GM12878 (cell line): ENCODE data around the gene FFAR3. TPM values are rescaled to one million over a fixed set of nuclear protein-coding genes. Genes with fewer than 3 reads are reported as not detected.

ENCODE experiments used
- ATF7 ChIP-seq: fragments of 450-650 bp; IDR thresholded peaks from 2 replicates; pipeline ENCODE4 v1.6.1; 2016; ENCODE audit warnings: low read depth, mild to moderate bottlenecking
- CREB1 ChIP-seq: IDR thresholded peaks from 2 replicates; pipeline ENCODE4 v1.6.1; 2012; ENCODE audit warnings: low read depth, mild to moderate bottlenecking, inconsistent platforms
- ETV6 ChIP-seq, 2 experiments: fragments of 450-650 bp in 1 of 2; IDR thresholded peaks in 1 of 2; conservative IDR thresholded peaks in 1 of 2; 2 replicates each; pipeline ENCODE4 v1.6.1; 2014; ENCODE audit warnings: antibody characterized with exemption in 1 of 2, borderline replicate concordance in 1 of 2, low read depth in 1 of 2, mild to moderate bottlenecking in 1 of 2, moderate library complexity in 1 of 2
- FOS ChIP-seq: IDR thresholded peaks from 3 replicates; pipeline ENCODE4 v1.6.1; 2011; ENCODE audit warnings: borderline replicate concordance; ENCODE audit not compliant: insufficient read length; ENCODE audit errors: extremely low read depth
- FOXM1 ChIP-seq: IDR thresholded peaks from 2 replicates; pipeline ENCODE4 v1.6.1; 2012; ENCODE audit warnings: low read depth, mild to moderate bottlenecking, inconsistent platforms, low read length, moderate library complexity
- GATAD2B ChIP-seq: fragments of 450-650 bp; conservative IDR thresholded peaks from 2 replicates; pipeline ENCODE4 v1.6.1; 2017; ENCODE audit warnings: low read depth, mild to moderate bottlenecking, moderate library complexity
- HCFC1 ChIP-seq: fragments of 150-350 bp; IDR thresholded peaks from 2 replicates; pipeline ENCODE4 v1.6.1; 2014; ENCODE audit warnings: low read length
- IKZF2 ChIP-seq, 2 experiments: fragments of 450-650 bp; IDR thresholded peaks; 2 replicates each; pipeline ENCODE4 v1.6.1; 2017; ENCODE audit warnings: mild to moderate bottlenecking in 2 of 2, moderate library complexity in 2 of 2
- MTA2 ChIP-seq: fragments of 450-650 bp; IDR thresholded peaks from 2 replicates; pipeline ENCODE4 v1.6.1; 2016; ENCODE audit warnings: low read depth, mild to moderate bottlenecking, moderate library complexity
- MTA3 ChIP-seq: IDR thresholded peaks from 2 replicates; pipeline ENCODE4 v1.6.1; 2012; ENCODE audit warnings: low read length, inconsistent platforms, borderline replicate concordance
- NBN ChIP-seq: fragments of 450-650 bp; IDR thresholded peaks from 2 replicates; pipeline ENCODE4 v1.6.1; 2016
- POLR2A ChIP-seq: IDR thresholded peaks from 2 replicates; pipeline ENCODE4 v1.6.1; 2011; ENCODE audit warnings: low read depth, mild to moderate bottlenecking, low read length
- SREBF1 ChIP-seq: IDR thresholded peaks from 2 replicates; pipeline ENCODE4 v1.6.1; 2012; ENCODE audit warnings: mild to moderate bottlenecking, low read length
- STAT3 ChIP-seq: IDR thresholded peaks from 2 replicates; pipeline ENCODE4 v1.6.1; 2011; ENCODE audit warnings: low read depth, low read length, improper control_type of control experiment
- polyA plus RNA-seq, 11 experiments: library from polyadenylated mRNA; depleted of rRNA in 4 of 11; unstranded in 6 of 11; stranded (reverse) in 5 of 11; fragments of >200 nt; fragmentation: Nextera tagmentation in 4 of 11; fragmentation: Illumina TruSeq in 1 of 11; extraction: Ambion mirVana in 4 of 11; extraction: Trizol in 1 of 11; gene quantifications; 1 replicate in 1 of 11; 2 replicates in 10 of 11; pipeline versions ENCODE4 v1.2.1 to v1.2.3, GENCODE V29; 2011 to 2016; ENCODE audit warnings: inconsistent platforms in 2 of 11, missing spikeins in 2 of 11, low read depth in 1 of 11
- total RNA-seq, 4 experiments: library from RNA; depleted of rRNA in 3 of 4; stranded (reverse); fragments of >200 nt in 3 of 4; fragmentation: Illumina TruSeq in 1 of 4; extraction: Trizol in 1 of 4; gene quantifications; 2 replicates each; pipeline versions ENCODE4 v1.2.1 to v1.2.3, GENCODE V29; 2013 to 2021
- TF ChIP-seq, protein P1 (sequence below): fragments of 450-650 bp; formaldehyde crosslinking; IDR thresholded peaks from 2 replicates; pipeline ENCODE4 v1.4.0; 2022; ENCODE audit warnings: mild to moderate bottlenecking, moderate library complexity
- TF ChIP-seq, protein P2 (sequence below): fragments of 150-350 bp; IDR thresholded peaks from 2 replicates; pipeline ENCODE4 v1.6.1; 2014; ENCODE audit warnings: mild to moderate bottlenecking, low read depth, low read length
- TF ChIP-seq, protein P3 (sequence below): fragments of 450-650 bp; IDR thresholded peaks from 2 replicates; pipeline ENCODE4 v1.6.1; 2016; ENCODE audit warnings: mild to moderate bottlenecking
- TF ChIP-seq, protein P4 (sequence below): fragments of 450-650 bp; IDR thresholded peaks from 2 replicates; pipeline ENCODE4 v1.6.1; 2014; ENCODE audit warnings: mild to moderate bottlenecking
- TF ChIP-seq, protein P5 (sequence below), 3 experiments: IDR thresholded peaks in 2 of 3; conservative IDR thresholded peaks in 1 of 3; 2 replicates each; pipeline ENCODE4 v1.5.1; 2011; ENCODE audit warnings: low read depth in 3 of 3, low read length in 3 of 3, mild to moderate bottlenecking in 3 of 3, control low read depth in 2 of 3, moderate library complexity in 2 of 3, inconsistent platforms in 1 of 3, mixed read lengths in 1 of 3; ENCODE audit not compliant: control insufficient read depth in 2 of 3, insufficient read depth in 1 of 3; ENCODE audit errors: extremely low read depth in 1 of 3

The FFAR3 gene
- total and polyA plus RNA-seq, 10 of the 15 experiments (the other 5 are each of a cell fraction or from before 2014, with no cell fraction given): 0.15 to 0.18 TPM; not detected in 8

DNA sequence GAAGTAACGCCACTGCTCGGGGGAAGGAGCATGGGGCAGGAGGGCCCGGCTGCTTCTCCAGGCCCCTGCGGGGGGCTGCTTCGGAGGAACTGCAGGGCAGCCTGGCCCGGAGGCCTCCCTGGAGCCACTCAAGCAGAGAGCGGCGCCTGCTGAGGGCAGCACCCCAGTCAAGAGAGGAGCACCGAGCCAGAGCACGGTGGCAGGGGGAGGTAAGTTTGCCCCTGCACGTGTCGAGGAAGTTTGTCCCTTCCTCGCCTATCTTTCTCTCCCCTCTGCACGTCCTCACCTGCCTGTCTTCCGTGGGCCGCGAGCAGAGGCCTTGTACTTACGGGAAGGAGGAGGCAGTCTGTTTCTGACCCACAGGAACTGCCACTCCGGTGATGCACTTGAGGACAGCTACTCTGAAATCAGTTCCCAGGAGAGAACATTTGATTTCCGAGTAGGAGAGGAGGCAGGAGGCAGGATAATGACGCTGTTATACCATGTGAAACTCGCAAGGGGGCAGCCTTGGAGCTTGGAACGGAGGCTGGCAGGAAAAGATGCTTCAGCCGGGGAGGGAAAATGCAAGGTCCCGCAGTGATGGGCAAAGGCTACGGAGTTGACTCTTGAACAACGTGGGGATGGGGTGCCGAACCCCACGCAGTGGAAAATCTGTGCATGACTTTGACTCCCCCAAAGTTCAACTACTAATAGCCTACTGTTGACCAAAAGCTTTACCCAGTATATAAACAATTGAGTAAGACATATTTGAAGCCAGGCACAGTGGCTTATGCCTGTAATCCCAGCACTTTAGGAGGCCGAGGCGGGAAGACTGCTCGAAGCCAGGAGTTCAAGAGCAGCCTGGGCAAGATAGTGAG lies 5.6 kb upstream of the FFAR3 start (continued):
- peak; percentile 67; the same call in 1 of the 2 replicates for TF ChIP-seq FOXM1
- TF ChIP-seq ETV6 (conservative IDR thresholded peaks at IDR 0.05 in 1 of 2, IDR thresholded peaks at IDR 0.05 in 1 of 2; ENCODE audit: borderline replicate concordance in 1 of 2, low read depth in 1 of 2): peak in 1 of 2 experiments; percentile 73; a peak in 2 of 4 replicates
- TF ChIP-seq FOS: no peak
- peak; percentile 33; the same call in 1 of the 2 replicates for TF ChIP-seq POLR2A
- TF ChIP-seq, protein P1, sequence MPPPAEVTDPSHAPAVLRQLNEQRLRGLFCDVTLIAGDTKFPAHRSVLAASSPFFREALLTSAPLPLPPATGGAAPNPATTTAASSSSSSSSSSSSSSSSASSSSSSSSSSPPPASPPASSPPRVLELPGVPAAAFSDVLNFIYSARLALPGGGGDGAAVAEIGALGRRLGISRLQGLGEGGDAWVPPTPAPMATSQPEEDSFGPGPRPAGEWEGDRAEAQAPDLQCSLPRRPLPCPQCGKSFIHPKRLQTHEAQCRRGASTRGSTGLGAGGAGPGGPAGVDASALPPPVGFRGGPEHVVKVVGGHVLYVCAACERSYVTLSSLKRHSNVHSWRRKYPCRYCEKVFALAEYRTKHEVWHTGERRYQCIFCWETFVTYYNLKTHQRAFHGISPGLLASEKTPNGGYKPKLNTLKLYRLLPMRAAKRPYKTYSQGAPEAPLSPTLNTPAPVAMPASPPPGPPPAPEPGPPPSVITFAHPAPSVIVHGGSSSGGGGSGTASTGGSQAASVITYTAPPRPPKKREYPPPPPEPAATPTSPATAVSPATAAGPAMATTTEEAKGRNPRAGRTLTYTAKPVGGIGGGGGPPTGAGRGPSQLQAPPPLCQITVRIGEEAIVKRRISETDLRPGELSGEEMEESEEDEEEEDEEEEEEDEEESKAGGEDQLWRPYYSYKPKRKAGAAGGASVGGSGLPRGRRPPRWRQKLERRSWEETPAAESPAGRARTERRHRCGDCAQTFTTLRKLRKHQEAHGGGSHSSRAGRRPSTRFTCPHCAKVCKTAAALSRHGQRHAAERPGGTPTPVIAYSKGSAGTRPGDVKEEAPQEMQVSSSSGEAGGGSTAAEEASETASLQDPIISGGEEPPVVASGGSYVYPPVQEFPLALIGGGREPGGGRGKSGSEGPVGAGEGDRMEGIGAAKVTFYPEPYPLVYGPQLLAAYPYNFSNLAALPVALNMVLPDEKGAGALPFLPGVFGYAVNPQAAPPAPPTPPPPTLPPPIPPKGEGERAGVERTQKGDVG (CRISPR knock-in tag): no peak
- no peak for TF ChIP-seq STAT3
- TF ChIP-seq ATF7: peak; percentile 43; the same call in 1 of the 2 replicates
- TF ChIP-seq CREB1: peak; percentile 79
- TF ChIP-seq, protein P2, sequence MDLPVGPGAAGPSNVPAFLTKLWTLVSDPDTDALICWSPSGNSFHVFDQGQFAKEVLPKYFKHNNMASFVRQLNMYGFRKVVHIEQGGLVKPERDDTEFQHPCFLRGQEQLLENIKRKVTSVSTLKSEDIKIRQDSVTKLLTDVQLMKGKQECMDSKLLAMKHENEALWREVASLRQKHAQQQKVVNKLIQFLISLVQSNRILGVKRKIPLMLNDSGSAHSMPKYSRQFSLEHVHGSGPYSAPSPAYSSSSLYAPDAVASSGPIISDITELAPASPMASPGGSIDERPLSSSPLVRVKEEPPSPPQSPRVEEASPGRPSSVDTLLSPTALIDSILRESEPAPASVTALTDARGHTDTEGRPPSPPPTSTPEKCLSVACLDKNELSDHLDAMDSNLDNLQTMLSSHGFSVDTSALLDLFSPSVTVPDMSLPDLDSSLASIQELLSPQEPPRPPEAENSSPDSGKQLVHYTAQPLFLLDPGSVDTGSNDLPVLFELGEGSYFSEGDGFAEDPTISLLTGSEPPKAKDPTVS: 0 out of 2 replicates have a peak, but pooled peaks have one; percentile 33
- TF ChIP-seq MTA2: peak; percentile 24; the same call in 1 of the 2 replicates
- TF ChIP-seq, protein P3, sequence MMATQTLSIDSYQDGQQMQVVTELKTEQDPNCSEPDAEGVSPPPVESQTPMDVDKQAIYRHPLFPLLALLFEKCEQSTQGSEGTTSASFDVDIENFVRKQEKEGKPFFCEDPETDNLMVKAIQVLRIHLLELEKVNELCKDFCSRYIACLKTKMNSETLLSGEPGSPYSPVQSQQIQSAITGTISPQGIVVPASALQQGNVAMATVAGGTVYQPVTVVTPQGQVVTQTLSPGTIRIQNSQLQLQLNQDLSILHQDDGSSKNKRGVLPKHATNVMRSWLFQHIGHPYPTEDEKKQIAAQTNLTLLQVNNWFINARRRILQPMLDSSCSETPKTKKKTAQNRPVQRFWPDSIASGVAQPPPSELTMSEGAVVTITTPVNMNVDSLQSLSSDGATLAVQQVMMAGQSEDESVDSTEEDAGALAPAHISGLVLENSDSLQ: peak; percentile 69
- TF ChIP-seq IKZF2 (IDR thresholded peaks at IDR 0.05): peak; percentile 81 to 86
- TF ChIP-seq NBN: peak; percentile 79; the same call in 1 of the 2 replicates
- TF ChIP-seq SREBF1: no peak
- TF ChIP-seq, protein P4, sequence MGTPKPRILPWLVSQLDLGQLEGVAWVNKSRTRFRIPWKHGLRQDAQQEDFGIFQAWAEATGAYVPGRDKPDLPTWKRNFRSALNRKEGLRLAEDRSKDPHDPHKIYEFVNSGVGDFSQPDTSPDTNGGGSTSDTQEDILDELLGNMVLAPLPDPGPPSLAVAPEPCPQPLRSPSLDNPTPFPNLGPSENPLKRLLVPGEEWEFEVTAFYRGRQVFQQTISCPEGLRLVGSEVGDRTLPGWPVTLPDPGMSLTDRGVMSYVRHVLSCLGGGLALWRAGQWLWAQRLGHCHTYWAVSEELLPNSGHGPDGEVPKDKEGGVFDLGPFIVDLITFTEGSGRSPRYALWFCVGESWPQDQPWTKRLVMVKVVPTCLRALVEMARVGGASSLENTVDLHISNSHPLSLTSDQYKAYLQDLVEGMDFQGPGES: no peak
- TF ChIP-seq, protein P5, sequence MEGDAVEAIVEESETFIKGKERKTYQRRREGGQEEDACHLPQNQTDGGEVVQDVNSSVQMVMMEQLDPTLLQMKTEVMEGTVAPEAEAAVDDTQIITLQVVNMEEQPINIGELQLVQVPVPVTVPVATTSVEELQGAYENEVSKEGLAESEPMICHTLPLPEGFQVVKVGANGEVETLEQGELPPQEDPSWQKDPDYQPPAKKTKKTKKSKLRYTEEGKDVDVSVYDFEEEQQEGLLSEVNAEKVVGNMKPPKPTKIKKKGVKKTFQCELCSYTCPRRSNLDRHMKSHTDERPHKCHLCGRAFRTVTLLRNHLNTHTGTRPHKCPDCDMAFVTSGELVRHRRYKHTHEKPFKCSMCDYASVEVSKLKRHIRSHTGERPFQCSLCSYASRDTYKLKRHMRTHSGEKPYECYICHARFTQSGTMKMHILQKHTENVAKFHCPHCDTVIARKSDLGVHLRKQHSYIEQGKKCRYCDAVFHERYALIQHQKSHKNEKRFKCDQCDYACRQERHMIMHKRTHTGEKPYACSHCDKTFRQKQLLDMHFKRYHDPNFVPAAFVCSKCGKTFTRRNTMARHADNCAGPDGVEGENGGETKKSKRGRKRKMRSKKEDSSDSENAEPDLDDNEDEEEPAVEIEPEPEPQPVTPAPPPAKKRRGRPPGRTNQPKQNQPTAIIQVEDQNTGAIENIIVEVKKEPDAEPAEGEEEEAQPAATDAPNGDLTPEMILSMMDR (IDR thresholded peaks at IDR 0.05 in 2 of 3, conservative IDR thresholded peaks at IDR 0.05 in 1 of 3; ENCODE audit: control insufficient read depth in 2 of 3, extremely low read depth in 1 of 3, insufficient read depth in 1 of 3, low read depth in 3 of 3, low read length in 3 of 3): peak; percentile 82 to 95 (median 86); a peak in 5 of 6 replicates
- peak; percentile 41; the same call in 1 of the 2 replicates for TF ChIP-seq GATAD2B
- 0 out of 2 replicates have a peak, but pooled peaks have one; percentile 13 for TF ChIP-seq HCFC1
- no peak; the same call in 1 of the 2 replicates for TF ChIP-seq MTA3
